ENCODE results near the gene ASPHD2.

DNA sequence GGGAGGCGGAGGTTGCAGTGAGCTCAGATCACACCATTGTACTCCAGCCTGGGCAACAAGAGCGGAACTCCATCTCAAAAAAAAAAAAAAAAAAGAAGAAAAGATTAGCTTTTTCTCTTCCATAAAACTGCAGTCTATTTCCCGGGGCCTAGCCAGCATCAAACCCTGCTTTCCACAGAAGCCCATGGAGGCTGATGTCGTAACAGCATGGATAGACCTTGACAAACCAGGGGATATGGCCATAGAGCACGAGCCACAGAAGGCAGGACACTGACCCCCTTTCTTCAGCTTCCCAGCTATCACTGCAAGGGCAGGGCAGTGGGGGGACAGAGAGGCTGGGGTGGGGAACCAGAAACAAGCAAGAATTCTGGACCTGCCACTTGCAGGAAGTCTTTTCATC lies 33.0 kb downstream of the ASPHD2 start:
- TF ChIP-seq, protein P1, sequence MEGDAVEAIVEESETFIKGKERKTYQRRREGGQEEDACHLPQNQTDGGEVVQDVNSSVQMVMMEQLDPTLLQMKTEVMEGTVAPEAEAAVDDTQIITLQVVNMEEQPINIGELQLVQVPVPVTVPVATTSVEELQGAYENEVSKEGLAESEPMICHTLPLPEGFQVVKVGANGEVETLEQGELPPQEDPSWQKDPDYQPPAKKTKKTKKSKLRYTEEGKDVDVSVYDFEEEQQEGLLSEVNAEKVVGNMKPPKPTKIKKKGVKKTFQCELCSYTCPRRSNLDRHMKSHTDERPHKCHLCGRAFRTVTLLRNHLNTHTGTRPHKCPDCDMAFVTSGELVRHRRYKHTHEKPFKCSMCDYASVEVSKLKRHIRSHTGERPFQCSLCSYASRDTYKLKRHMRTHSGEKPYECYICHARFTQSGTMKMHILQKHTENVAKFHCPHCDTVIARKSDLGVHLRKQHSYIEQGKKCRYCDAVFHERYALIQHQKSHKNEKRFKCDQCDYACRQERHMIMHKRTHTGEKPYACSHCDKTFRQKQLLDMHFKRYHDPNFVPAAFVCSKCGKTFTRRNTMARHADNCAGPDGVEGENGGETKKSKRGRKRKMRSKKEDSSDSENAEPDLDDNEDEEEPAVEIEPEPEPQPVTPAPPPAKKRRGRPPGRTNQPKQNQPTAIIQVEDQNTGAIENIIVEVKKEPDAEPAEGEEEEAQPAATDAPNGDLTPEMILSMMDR (IDR thresholded peaks at IDR 0.05), result no peak
- TF ChIP-seq POLR2A (IDR thresholded peaks at IDR 0.05), result no peak
